Measurements from ENCODE around the gene AEN. TPM values are rescaled to one million over a fixed set of nuclear protein-coding genes. Genes with fewer than 3 reads are reported as not detected.

AEN gene
- total RNA-seq, 2 experiments from 2014 or later = 40.7 to 43.7 TPM

- peaks cover 8% of the 10 kb centered on the region for H3K27me3 Mint-ChIP-seq
- peaks cover 53% of the 10 kb centered on the region for H3K4me1 Mint-ChIP-seq (ENCODE audit: low read depth)
- DNase-seq = peak in 11 of 14 experiments; percentile 39 to 82 (median 50)
- intact Hi-C loops (cut with DNase I, micrococcal nuclease) = loop anchor here (1.0 to 10.0 kb wide), 8 partner anchors 15 to 417 kb away; partner anchors contain the start of genes DET1 (in 1 of the 2), MRPL46 (in 1 of the 2) and MRPS11 (in 1 of the 2)
- no peak overlapping the region for H3K27ac ChIP-seq (ENCODE audit: low read depth in 1 of 2, low read length in 2 of 2)
- ChIA-PET CTCF (interaction anchor here (0.6 to 2.7 kb wide), 4 partner anchors 37 to 67 kb away, joined by 3 to 23 read pairs (median 3); partner anchors contain the start of gene AEN), POLR2A (interaction anchor here (0.5 to 3.3 kb wide), 10 partner anchors 8 to 609 kb away, joined by 3 to 34 read pairs (median 6); partner anchors contain the start of gene ISG20)
- TF ChIP-seq CTCF (IDR thresholded peaks at IDR 0.05) = peak; percentile 72
- peak overlapping the region; percentile 64 for H3K27ac Mint-ChIP-seq
- H3K27me3 ChIP-seq (ENCODE audit: control insufficient read depth in 1 of 2, insufficient read depth in 2 of 2, low read length in 2 of 2) = no peaks in the 10 kb centered on the region
- no peak overlapping the region for H3K4me3 ChIP-seq (ENCODE audit: low read length)
- no peaks in the 10 kb centered on the region for H3K36me3 ChIP-seq (ENCODE audit: insufficient read depth, low read length)
- no peak overlapping the region for H3K4me3 Mint-ChIP-seq
- peak; percentile 93 for ATAC-seq (ENCODE audit: poor library complexity)
- peaks cover 5% of the 10 kb centered on the region for H3K36me3 Mint-ChIP-seq (ENCODE audit: low read depth)
- peaks cover 27% of the 10 kb centered on the region for H3K4me1 ChIP-seq (ENCODE audit: insufficient read depth, low read length)
- no peaks in the 10 kb centered on the region for H3K9me3 ChIP-seq (ENCODE audit: control insufficient read depth in 1 of 2, insufficient read depth in 1 of 2, low read length in 2 of 2)
- H3K9me3 Mint-ChIP-seq = no peaks in the 10 kb centered on the region
Observed at GRCh38 chr15:88664151-88664778, 43.1 kb downstream of the AEN start.

- Mint-ChIP-seq H3K4me1 (ENCODE audit: low read depth) (no peaks in the 10 kb centered on the region), H3K36me3 (ENCODE audit: low read depth) (no peaks in the 10 kb centered on the region), H3K9me3 (peaks cover 3% of the 10 kb centered on the region), H3K27ac (no peak overlapping the region), H3K27me3 (peaks cover 45% of the 10 kb centered on the region), H3K4me3 (no peak overlapping the region)
- DNase-seq = no peak
- H3K4me3 ChIP-seq (ENCODE audit: low read length) = no peak overlapping the region
- H3K36me3 ChIP-seq (ENCODE audit: insufficient read depth, low read length) = no peaks in the 10 kb centered on the region
- ChIA-PET POLR2A (no interaction called here), CTCF (no interaction called here)
- peaks cover 0 to 2% of the 10 kb centered on the region in 2 experiments for H3K27me3 ChIP-seq (ENCODE audit: control insufficient read depth in 1 of 2, insufficient read depth in 2 of 2, low read length in 2 of 2)
- H3K27ac ChIP-seq (ENCODE audit: low read depth in 1 of 2, low read length in 2 of 2) = no peak overlapping the region
- no peaks in the 10 kb centered on the region for H3K4me1 ChIP-seq (ENCODE audit: insufficient read depth, low read length)
- H3K9me3 ChIP-seq (ENCODE audit: control insufficient read depth in 1 of 2, insufficient read depth in 1 of 2, low read length in 2 of 2) = no peaks in the 10 kb centered on the region
- intact Hi-C loops (cut with DNase I, micrococcal nuclease) = no loop called here
- no peak for ATAC-seq (ENCODE audit: poor library complexity)
- no peak for TF ChIP-seq CTCF (IDR thresholded peaks at IDR 0.05)
Observed at GRCh38 chr15:88674661-88675060, 53.5 kb downstream of the AEN start.

DNA sequence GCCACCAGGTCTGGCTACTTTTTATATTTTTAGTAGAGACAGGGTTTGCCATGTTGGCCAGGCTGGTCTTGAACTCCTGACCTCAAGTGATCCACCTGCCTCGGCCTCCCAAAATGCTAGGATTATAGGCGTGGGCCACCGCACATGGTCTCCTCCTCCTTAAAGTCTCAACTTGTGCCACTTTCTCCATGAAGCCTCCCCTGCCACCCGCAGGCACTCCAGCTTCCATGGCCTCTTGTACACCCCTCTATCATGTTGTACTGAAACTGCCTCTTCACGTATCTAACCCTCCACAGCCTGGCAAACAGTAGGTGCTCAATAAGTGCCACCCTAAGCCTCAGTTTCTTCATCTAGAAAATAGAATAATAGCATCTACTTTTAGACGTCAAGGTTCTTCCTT lies 57.6 kb downstream of the AEN start:
- Histone ChIP-seq H3K9me3 (ENCODE audit: control insufficient read depth in 1 of 2, insufficient read depth in 1 of 2, low read length in 2 of 2) (no peaks in the 10 kb centered on the region), H3K4me3 (ENCODE audit: low read length) (no peak overlapping the region), H3K27ac (ENCODE audit: low read depth in 1 of 2, low read length in 2 of 2) (no peak overlapping the region), H3K27me3 (ENCODE audit: control insufficient read depth in 1 of 2, insufficient read depth in 2 of 2, low read length in 2 of 2) (no peaks in the 10 kb centered on the region), H3K36me3 (ENCODE audit: insufficient read depth, low read length) (no peaks in the 10 kb centered on the region), H3K4me1 (ENCODE audit: insufficient read depth, low read length) (no peaks in the 10 kb centered on the region)
- Mint-ChIP-seq H3K27ac (no peak overlapping the region), H3K27me3 (peaks cover 15% of the 10 kb centered on the region), H3K9me3 (no peaks in the 10 kb centered on the region), H3K4me3 (no peak overlapping the region), H3K4me1 (ENCODE audit: low read depth) (no peaks in the 10 kb centered on the region), H3K36me3 (ENCODE audit: low read depth) (no peaks in the 10 kb centered on the region)
- CTCF ChIA-PET = no interaction called here
- POLR2A ChIA-PET = no interaction called here
- intact Hi-C loops (cut with DNase I, micrococcal nuclease) = no loop called here
- DNase-seq (no peak), ATAC-seq (ENCODE audit: poor library complexity) (no peak)
- no peak for TF ChIP-seq CTCF (IDR thresholded peaks at IDR 0.05)
